HG02642 (cell line): ENCODE data around the gene BRSK1.
"Not testable (repeated sequence)": the region's sequence is repeated elsewhere in the genome, so short reads cannot be mapped to it uniquely, and the experiment has no call there.

ENCODE experiments used
- ATAC-seq: cut with Tn5 transposase; IDR thresholded peaks from one replicate; pipeline ENCODE4 v1.9.1; 2021; ENCODE audit warnings: mild to moderate bottlenecking; ENCODE audit not compliant: unreplicated experiment, poor library complexity

The BRSK1 gene

DNA sequence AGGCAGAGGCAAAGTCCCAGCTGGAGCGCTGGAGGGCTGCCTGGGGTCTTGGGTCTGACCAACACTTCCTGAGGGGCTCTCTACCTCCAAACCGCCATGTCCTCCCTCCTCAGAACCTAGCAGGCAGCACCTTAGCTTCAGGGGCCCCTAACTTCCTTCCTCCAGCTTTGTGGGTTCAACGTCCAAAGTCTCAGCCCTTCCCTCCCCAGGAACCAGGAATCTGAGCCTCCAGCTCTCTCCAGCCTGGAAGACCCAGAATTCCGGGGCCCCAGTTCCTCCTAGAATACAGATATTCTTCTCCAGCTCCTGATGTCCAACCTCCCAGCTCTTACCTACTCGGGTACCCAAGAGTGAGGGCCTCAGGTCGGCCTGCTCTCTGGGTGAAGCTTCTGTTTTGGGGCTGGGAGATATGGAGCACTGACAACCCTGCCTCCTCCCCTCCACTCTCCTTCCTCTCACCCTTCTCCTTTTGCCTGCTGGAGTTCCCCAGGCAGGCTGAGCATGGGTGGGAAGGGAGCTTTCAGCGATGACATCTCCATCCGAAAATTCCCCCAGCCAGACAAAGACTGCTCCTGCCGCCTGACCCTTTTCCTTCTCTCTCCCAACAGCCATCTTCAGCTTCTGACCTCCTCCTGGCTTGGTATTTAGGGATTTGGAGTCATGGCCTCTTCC, 37.8 kb downstream of the BRSK1 start:
- no peak for ATAC-seq

DNA sequence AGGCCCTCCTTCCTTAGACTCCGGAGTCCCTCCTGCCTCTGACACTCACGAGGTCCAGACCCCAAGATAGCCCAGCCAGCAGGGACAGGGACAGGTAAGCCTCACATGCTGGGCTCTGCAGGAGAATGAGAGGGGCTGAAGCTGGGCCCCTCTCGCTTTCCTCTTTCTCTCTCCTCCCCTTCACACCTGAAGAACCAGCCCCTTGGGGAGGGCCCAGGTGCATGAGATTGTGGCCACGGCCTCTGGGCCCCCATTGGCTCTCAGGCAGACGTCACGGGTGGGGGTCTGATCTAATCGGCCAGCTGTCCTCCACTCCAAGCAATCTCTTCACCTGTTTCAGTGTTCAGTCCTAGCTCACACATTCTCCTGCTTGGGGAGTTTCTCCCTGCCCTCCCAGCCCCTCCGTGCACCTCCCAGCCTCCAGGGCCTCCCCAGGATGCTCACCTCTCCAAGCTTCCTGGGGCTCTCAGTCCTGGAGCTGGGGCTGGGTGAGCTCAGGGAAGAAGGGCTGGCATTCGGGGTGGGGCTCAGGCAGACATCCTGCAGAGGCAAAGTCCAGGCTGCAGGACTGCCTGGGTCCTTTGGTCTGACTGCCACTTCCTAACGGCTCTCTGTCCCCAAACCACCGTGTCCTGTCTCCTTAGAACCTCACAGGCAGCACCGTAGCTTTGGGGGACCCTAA, 38.5 kb downstream of the BRSK1 start:
- ATAC-seq = no peak

DNA sequence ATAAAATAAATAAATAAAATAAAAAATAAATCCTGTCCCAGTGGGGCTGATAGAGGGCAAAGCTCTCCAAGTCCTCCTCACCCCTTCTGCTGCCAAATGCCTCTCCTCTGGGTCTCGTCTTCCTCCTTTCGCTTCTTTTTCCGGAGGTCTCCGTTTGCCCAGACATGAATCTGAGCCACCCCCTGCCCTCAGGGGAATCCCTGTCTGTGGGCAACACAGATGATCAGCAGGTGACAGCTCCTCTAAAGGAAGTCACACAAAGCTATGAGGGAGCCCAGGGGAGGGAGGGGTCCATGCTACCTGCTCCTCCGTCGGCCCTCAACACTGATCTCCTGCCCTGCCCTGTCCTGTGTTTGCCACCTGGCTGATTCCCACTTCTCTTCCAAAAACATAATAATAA, 40.9 kb downstream of the BRSK1 start:
- ATAC-seq = no peak

DNA sequence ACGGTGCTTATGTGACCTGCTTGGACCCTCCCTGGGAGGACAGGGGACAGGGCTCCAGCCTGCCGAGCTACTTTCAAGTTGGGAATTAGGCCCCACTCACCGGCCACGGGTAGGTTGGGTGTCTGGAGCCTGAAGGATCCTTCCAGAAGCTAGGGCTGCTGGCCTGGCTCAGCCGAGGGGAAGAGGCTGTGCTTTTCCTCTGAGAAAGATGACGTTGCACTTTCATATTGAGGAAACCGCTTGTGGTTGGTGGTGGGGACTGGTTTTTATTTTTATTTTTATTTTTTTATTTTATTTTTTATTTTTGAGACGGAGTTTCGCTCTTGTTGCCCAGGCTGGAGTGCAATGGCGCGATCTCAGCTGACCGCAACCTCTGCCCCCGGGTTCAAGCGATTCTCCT, 41.4 kb downstream of the BRSK1 start, which contains the start of gene TMEM150B:
TSS of gene TMEM150B (minus strand) at position 170 of the 400 bp plus-strand sequence. CDS start 4,305 bp downstream, outside the sequence.
- no peak for ATAC-seq

DNA sequence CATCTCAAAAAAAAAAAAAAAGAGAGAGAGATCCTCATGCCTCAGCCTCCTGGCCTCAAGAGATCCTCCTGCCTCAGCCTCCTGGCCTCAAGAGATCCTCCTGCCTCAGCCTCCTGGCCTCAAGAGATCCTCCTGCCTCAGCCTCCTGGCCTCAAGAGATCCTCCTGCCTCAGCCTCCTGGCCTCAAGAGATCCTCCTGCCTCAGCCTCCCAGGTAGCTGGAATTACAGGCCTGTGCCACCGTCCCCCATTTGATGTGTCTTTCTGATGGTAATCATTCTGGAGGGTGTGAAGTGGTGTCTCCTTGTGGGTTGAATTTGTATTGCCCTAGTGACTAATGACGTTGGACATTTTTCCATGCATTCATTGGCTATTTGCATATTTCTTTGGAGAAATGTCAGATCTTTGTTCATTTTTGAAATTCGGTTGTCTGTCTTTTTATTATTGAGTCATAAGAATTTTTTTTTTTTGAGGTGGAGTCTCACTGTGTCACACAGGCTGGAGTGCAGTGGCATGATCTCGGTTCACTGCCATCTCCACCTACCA, 45.0 kb downstream of the BRSK1 start:
- not testable (repeated sequence) for ATAC-seq

DNA sequence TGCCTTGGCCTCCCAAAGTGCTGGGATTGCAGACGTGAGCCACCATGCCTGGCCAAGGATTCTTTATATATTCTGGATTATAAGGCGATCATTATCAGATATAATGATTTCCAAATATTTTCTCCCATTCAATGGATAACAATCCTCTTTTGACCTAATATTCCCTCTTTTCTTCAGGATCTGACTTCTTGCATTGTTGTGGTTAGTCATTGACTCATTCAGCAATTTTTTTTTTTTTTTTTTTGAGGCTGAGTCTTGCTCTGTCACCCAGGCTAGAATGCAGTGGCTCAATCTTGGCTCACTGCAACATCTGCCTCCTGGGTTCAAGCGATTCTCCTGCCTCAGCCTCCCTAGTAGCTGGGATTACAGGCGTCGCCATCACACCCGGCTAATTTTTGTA, 46.0 kb downstream of the BRSK1 start:
- not testable (repeated sequence) for ATAC-seq

DNA sequence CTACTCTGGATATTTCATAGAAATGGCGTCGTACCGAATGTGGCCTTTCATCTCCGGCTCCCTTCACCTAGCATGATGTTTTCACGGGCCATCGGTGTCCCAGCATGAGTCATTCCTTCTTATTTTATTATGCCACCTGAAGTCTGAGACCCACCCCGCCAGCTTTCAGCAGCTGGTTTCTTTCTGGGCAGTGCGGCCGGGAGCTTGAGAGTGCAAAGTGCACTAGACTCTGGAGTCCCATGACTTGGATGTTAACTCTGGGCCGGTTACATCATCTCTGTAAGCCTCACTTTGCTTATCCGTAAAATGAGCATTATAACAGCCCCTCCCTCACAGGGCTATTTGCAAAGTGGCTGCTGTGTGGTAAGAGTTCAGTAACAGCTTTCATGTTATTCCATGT, 50.1 kb downstream of the BRSK1 start:
- no peak for ATAC-seq

DNA sequence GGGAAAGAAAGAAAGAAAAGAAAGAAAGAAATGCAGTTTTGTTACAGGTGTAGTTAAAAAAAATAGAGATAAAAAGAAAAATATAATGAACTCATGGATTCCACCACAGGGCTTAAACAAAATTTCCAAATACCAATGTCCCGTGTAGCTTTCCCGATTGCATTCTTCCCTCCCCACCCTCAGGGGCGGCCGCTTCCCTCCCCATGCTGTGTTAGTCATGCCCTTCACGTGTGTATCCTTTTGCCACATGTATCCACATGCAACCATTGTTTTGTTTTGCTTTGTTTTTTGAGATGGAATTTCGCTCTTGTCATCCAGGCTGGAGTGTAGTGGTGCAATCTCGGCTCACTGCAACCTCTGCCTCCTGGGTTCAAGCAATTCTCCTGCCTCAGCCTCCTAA, 52.3 kb downstream of the BRSK1 start:
- no peak for ATAC-seq

DNA sequence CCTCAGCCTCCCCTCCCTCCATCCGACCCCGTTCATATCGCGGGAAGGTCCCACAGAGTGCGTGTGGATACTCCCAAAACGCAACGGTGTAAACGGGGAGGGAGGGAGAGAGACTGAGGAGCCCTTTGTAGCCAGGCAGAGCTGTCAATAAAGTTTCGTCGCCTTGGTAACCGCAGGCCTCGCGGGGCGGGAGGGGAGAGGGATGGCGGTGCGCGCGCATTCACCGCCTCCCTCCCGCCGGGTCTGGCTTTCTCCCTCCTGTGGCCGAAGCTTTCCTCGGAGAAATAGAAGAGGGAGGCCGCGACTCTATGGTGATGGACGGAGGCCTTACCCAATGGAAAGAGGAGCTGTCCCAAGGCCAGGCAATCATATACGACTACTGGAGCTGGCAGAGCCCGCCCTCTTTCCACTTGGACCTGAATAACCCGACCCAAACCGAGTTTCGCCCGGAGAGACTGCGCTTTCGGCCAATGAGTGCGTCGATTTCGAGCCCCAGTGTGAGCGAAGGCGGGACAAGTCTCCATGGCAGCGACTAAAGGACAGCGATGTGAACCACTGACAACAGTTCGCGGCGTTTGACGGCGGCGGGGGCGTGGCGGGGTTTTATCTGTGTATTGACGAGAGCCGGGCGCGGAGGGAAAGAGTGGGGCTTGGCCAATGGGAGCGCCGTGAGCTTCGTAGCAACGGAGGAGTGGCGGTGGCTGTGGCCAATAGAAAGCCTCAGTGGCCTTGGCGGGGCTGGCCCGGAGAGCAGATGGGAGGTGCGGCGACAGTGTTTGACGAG, 55.5 kb downstream of the BRSK1 start, which contains the start of gene KMT5C:
TSS of gene KMT5C (plus strand) at position 772 of the 784 bp plus-strand sequence. CDS start 2,061 bp downstream, outside the sequence.
- peak; percentile 87 for ATAC-seq

DNA sequence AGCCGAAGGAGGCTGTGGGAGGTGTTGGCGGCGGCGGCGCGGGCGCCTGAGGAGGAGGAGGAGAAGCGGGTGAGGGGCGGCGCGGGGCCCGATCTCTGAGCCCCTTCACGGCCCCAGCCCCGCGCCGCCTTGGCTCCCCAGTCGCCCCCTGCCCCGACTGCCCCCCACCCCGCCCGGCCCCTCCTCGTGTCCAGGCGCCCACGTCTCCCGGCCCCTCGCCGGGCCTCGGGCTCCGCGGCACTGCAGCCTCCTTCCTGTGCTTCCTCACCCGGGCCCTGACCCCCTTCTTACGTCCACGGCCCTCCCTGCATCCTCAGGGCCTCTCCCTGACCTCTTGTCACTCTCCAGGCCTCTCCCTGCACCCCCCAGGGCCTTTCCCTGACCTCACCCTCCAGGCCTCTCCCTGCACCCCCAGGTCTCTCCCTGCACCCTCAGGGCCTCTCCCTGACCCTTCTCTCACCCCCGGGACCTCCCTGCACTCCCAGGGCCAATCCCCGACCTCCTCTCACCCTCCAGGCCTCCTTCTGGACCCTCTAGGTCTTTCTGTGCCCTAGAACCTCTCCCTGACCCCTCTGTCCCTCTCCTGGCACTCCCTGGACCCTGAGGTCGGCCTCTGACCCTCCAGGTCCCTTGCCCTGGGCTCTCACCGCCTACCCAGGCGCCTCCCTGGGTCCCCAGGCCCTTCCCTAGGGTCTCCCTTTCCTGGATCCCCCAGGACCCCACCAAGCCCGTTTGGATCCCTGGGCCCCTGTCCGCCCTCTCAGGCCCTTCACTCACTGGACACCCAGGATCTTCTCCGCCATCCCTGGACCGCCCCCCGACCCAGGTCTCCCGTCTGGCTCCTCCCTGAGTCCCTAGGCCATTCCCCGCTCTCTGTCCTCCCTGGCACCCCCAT, 56.3 kb downstream of the BRSK1 start:
- no peak for ATAC-seq

DNA sequence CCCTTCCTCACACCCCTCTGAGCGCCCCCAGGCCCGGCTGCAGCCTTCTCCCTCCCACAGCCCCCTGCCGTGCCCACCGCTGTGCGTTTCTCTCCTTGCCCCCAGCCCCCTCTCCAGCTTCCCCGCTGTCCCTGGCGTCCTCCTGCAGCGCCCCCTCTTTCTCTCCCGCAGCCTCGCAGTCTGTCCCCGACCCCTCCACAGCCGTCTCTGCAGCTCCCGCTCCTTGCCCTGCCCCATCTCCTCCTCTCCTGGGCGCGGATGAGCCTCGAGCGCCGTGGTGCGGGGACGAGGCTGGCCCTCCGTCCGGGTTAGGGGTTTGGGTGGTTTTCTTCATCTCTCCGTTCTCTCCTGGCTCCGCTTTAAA, 57.0 kb downstream of the BRSK1 start:
- no peak for ATAC-seq

DNA sequence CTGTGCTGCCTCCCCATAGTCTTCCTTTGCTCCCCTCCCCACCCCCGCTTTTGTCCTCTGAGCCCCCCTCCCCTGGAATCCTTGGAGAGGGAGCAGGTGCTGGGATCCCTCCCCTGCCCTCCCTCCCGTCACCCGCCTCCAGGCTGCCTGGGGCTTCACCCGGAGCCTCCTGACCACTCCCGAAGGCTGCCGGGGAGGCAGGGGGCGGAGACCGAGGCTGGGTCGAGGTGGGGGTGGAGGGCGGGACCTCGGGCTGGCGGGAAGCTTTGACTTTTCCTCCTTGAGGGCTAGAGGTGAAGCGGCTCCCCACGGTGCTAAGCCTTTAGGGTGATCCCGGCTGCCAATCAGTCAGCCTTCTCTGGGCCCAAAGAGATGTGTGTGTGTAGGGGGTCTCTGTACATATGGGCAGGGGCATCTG, 57.4 kb downstream of the BRSK1 start:
- no peak for ATAC-seq

DNA sequence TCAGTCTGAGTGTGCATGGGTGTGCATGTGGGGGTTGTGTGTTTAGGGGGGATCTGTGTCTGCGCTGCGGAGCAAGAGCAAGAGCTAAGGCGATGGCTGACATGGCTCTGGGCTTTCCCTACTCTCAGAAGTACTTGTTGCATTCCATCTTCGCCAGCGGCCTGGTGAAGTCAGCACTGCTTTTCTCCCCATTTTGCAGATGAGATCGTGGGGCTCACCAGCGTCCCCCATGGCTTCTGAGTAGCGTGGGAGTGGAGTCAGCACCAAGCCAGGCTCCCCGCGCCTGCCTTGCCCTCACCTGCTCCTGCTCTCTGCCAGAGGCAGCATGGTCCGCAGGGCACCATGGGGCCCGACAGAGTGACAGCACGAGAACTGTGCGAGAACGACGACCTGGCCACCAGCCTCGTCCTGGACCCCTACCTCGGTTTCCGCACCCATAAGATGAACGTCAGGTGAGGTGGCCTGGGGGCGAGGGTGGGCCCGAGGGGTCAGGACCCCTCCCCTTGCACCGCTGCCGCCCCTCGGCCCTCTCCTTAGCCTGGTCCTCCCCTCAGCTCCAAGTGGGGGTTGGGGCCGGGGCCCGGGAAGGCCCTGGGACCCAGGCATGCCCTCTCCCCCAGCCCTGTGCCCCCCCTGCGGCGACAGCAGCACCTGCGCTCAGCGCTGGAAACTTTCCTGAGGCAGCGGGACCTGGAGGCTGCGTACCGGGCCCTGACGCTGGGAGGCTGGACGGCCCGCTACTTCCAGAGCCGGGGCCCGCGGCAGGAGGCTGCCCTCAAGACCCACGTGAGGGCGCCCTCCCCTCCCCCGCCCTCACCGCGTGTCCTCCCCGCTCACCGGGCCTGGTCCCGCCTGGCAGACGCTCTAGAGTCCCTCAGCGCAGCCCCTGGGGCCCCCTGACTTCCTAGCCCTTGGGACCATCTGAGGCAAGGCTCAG, 58.1 kb downstream of the BRSK1 start:
- ATAC-seq = no peak

DNA sequence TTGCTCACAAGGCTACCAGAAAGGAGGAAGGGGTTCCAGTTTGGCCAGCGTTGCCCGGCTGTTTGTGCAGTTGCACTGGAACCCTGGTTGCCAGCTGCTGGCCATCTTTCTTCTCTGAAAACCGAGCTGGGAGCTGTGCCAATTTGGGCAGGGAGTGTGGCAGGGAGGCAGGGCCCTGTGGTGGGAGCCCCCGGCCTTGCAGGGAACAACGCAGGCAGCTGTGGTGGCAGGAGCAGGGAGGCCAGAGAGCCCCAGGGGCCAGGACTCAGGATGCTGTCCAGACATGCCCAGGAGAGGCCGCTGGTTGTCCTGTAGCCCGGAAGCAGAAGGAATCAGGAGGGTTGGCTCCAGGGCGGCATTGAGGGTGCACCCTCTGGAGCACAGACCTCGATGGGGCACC, 60.6 kb downstream of the BRSK1 start:
- no peak for ATAC-seq

DNA sequence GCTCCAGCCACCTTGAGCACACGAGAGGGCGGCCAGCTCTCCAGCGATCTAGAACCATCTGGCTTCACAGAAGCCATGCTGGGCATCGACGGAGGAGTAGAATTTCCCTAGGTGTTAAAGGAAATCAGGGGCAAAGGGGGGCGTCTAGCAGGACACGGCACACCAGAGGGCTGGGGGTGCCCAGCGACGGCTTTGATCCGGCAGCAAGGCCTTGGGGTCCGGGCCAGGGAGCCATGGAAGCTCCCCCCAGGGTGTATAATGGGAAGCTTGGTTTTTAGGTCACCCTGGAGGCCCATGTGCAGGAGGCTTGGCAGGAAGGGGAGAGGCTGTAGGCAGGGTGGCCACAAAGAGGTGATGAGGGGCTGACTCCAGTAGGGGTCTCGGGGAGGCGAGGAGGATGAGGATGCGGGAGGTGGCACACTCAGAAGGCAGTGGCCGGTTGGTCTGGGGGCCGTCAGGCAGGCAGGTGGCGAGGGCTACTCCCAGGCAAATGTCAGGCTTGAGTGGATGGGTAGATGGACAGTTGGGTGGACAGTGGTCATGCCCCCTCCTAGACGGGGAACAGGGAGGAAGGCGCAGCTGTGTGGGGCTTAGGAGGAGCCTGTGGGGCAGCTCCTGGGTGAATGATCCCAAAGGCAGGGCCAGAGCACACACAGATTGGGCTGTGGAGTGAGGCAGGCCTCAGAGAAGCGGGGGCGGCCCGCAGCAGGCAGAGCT, 61.5 kb downstream of the BRSK1 start:
- no peak for ATAC-seq

DNA sequence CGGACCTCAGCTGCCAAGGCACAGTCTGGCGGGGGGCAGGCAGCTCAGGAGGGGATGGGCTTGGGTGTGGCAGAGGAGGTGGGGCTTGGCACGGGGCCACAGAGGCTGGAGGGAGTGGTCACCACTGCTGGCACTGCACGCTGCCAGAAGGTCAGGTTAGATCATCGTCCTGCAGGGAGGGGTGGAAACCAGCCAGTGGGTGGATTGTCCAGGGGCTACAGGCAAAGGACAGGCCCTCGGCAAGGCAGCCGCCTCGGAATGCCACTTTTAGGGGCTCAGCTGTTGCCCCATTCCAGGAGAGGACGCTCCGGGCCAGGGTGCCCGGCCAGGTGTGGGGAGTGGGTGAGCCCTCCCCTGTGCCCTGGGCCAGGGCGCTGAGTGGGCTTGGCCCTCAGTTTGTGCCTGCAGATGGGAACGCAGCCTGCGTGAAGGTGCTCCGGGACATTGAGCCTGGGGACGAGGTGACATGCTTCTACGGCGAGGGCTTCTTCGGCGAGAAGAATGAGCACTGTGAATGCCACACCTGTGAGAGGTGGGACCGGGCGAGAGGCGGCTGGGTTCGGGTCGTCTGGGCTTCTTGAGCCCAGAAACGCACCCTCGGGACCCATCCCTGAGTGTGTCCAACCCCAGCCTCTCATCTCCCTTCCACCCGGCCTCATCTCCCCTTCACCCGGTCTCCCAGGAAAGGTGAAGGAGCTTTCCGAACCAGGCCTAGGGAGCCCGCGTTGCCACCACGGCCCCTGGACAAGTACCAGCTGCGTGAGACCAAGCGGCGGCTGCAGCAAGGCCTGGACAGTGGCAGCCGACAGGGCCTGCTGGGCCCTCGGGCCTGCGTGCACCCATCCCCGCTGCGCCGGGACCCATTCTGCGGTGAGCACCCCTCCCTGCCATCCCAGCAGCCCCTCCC, 62.3 kb downstream of the BRSK1 start:
- no peak for ATAC-seq

DNA sequence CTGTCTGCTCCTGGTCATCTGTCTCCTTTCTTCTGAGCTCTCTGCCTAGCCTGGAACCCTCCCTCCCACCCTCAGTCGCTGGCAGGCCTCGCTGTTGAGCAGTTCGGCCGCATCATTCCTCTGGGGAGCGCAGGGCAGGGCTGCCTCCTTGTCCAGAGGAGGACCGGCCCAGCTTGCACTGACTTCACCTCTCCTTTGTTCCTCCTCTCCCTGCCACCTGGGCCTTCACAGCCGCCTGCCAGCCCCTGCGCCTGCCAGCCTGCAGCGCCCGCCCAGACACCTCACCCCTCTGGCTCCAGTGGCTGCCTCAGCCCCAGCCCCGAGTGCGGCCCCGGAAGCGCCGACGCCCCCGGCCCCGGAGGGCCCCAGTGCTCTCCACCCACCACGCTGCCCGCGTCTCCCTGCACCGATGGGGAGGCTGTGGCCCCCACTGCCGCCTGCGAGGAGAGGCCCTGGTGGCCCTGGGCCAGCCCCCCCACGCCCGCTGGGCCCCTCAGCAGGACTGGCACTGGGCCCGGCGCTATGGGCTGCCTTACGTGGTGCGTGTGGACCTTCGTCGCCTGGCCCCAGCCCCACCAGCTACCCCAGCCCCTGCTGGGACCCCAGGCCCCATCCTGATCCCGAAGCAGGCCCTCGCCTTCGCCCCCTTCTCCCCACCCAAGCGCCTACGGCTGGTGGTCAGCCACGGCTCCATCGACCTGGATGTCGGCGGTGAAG, 63.1 kb downstream of the BRSK1 start:
- no peak for ATAC-seq
